Memory B cell (primary cell): ENCODE results near the gene SYNPO.
A peak's percentile ranks its signal among the peaks of the same experiment; 100 is the strongest.

Experiments used
- ATAC-seq: fragments of 150-1000 bp; cut with Tn5 transposase; 2 replicates; pipeline ENCODE4 v1.10.0; 2021; ENCODE audit warnings: low read depth, mild to moderate bottlenecking, moderate library complexity
- DNase-seq, 2 donors: peaks; one replicate each; pipeline ENCODE4 v3.0.0; 2022; ENCODE audit warnings: low spot score in 2 of 2
- H3K27ac Mint-ChIP-seq: one replicate; pipeline ENCODE4 v1.8.0; 2022; ENCODE audit warnings: mild to moderate bottlenecking, moderate library complexity, mixed read lengths
- H3K27me3 Mint-ChIP-seq: one replicate; pipeline ENCODE4 v1.8.0; 2022; ENCODE audit warnings: mixed read lengths
- H3K36me3 Mint-ChIP-seq: one replicate; pipeline ENCODE4 v1.8.0; 2022; ENCODE audit warnings: mild to moderate bottlenecking, mixed read lengths
- H3K4me1 Mint-ChIP-seq: one replicate; pipeline ENCODE4 v1.8.0; 2022; ENCODE audit warnings: mixed read lengths
- H3K4me3 Mint-ChIP-seq: one replicate; pipeline ENCODE4 v1.8.0; 2022; ENCODE audit warnings: mild to moderate bottlenecking, moderate library complexity, mixed read lengths
- H3K9me3 Mint-ChIP-seq: one replicate; pipeline ENCODE4 v1.8.0; 2022; ENCODE audit warnings: mixed read lengths

SYNPO gene

GRCh38 chr5:150658121-150658520, 17.7 kb downstream of the SYNPO start:
- Mint-ChIP-seq H3K36me3 (no peaks in the 10 kb centered on the region), H3K4me3 (no peak overlapping the region), H3K27ac (no peak overlapping the region), H3K27me3 (peaks cover 3% of the 10 kb centered on the region), H3K4me1 (peaks cover 12% of the 10 kb centered on the region), H3K9me3 (no peaks in the 10 kb centered on the region)
- ATAC-seq = no peak
- DNase-seq = no peak

GRCh38 chr5:150658699-150659265, 18.3 kb downstream of the SYNPO start:
- Mint-ChIP-seq H3K27me3 (peaks cover 5% of the 10 kb centered on the region), H3K27ac (no peak overlapping the region), H3K9me3 (no peaks in the 10 kb centered on the region), H3K4me1 (peaks cover 12% of the 10 kb centered on the region), H3K36me3 (no peaks in the 10 kb centered on the region), H3K4me3 (no peak overlapping the region)
- ATAC-seq (no peak), DNase-seq (no peak)

GRCh38 chr5:150659360-150660107, 19.1 kb downstream of the SYNPO start:
- H3K4me3 Mint-ChIP-seq = no peak overlapping the region
- no peaks in the 10 kb centered on the region for H3K9me3 Mint-ChIP-seq
- H3K36me3 Mint-ChIP-seq = no peaks in the 10 kb centered on the region
- H3K27ac Mint-ChIP-seq = no peak overlapping the region
- H3K4me1 Mint-ChIP-seq = peaks cover 9% of the 10 kb centered on the region
- peaks cover 5% of the 10 kb centered on the region for H3K27me3 Mint-ChIP-seq
- ATAC-seq (no peak), DNase-seq (no peak)

- Mint-ChIP-seq H3K36me3 (no peaks in the 10 kb centered on the region), H3K27ac (no peak overlapping the region), H3K4me1 (peaks cover 9% of the 10 kb centered on the region), H3K9me3 (no peaks in the 10 kb centered on the region), H3K27me3 (peaks cover 5% of the 10 kb centered on the region), H3K4me3 (no peak overlapping the region)
- ATAC-seq = no peak
- no peak for DNase-seq
These were observed 19.8 kb downstream of the SYNPO start for GRCh38 chr5:150660108-150660831.

GRCh38 chr5:150661086-150661485, 20.6 kb downstream of the SYNPO start, which contains the start of gene MYOZ3:
TSS of gene MYOZ3 (plus strand) at chr5:150661251. CDS start at chr5:150662942, 1,691 bp downstream.
- ATAC-seq = no peak
- H3K9me3 Mint-ChIP-seq = no peaks in the 10 kb centered on the region
- no peak within 1 kb of the TSS for H3K27ac Mint-ChIP-seq
- no peak within 1 kb of the TSS for H3K4me3 Mint-ChIP-seq
- H3K27me3 Mint-ChIP-seq = peaks cover 5% of the 10 kb centered on the region
- peaks cover 9% of the 10 kb centered on the region for H3K4me1 Mint-ChIP-seq
- no peak for DNase-seq
- no peaks in the 10 kb centered on the region for H3K36me3 Mint-ChIP-seq

GRCh38 chr5:150661821-150662596, 21.5 kb downstream of the SYNPO start:
- Mint-ChIP-seq H3K4me3 (no peak overlapping the region), H3K4me1 (peaks cover 9% of the 10 kb centered on the region), H3K27ac (no peak overlapping the region), H3K9me3 (no peaks in the 10 kb centered on the region), H3K36me3 (no peaks in the 10 kb centered on the region), H3K27me3 (peaks cover 5% of the 10 kb centered on the region)
- DNase-seq (no peak), ATAC-seq (no peak)

- Mint-ChIP-seq H3K9me3 (no peaks in the 10 kb centered on the region), H3K27ac (no peak overlapping the region), H3K4me1 (peaks cover under 1% of the 10 kb centered on the region), H3K4me3 (no peak overlapping the region), H3K27me3 (peaks cover 5% of the 10 kb centered on the region), H3K36me3 (no peaks in the 10 kb centered on the region)
- DNase-seq (no peak), ATAC-seq (no peak)
These were observed 22.5 kb downstream of the SYNPO start for GRCh38 chr5:150662731-150663516.

GRCh38 chr5:150663936-150664335, 23.5 kb downstream of the SYNPO start:
- no peaks in the 10 kb centered on the region for H3K4me1 Mint-ChIP-seq
- ATAC-seq (no peak), DNase-seq (no peak)
- no peak overlapping the region for H3K4me3 Mint-ChIP-seq
- no peaks in the 10 kb centered on the region for H3K9me3 Mint-ChIP-seq
- no peak overlapping the region for H3K27ac Mint-ChIP-seq
- peaks cover 5% of the 10 kb centered on the region for H3K27me3 Mint-ChIP-seq
- no peaks in the 10 kb centered on the region for H3K36me3 Mint-ChIP-seq

- no peaks in the 10 kb centered on the region for H3K9me3 Mint-ChIP-seq
- ATAC-seq = no peak
- peaks cover 7% of the 10 kb centered on the region for H3K27me3 Mint-ChIP-seq
- DNase-seq = no peak
- H3K4me3 Mint-ChIP-seq = no peak overlapping the region
- H3K27ac Mint-ChIP-seq = no peak overlapping the region
- H3K4me1 Mint-ChIP-seq = no peaks in the 10 kb centered on the region
- no peaks in the 10 kb centered on the region for H3K36me3 Mint-ChIP-seq
These were observed 24.6 kb downstream of the SYNPO start for GRCh38 chr5:150665044-150665443.

- H3K36me3 Mint-ChIP-seq = no peaks in the 10 kb centered on the region
- peaks cover 8% of the 10 kb centered on the region for H3K27me3 Mint-ChIP-seq
- peak overlapping the region; percentile 9 for H3K4me3 Mint-ChIP-seq
- DNase-seq = no peak
- H3K9me3 Mint-ChIP-seq = no peaks in the 10 kb centered on the region
- H3K27ac Mint-ChIP-seq = no peak overlapping the region
- H3K4me1 Mint-ChIP-seq = no peaks in the 10 kb centered on the region
- ATAC-seq = no peak
These were observed 30.0 kb downstream of the SYNPO start for GRCh38 chr5:150670275-150670947.

GRCh38 chr5:150670948-150671310, 30.5 kb downstream of the SYNPO start:
- DNase-seq (no peak), ATAC-seq (no peak)
- Mint-ChIP-seq H3K36me3 (no peaks in the 10 kb centered on the region), H3K27me3 (peaks cover 8% of the 10 kb centered on the region), H3K4me3 (peak overlapping the region; percentile 55), H3K9me3 (no peaks in the 10 kb centered on the region), H3K27ac (no peak overlapping the region), H3K4me1 (no peaks in the 10 kb centered on the region)

- no peak overlapping the region for H3K27ac Mint-ChIP-seq
- peak in 1 of 2 donors; percentile 35 for DNase-seq
- peak; percentile 54 for ATAC-seq
- no peaks in the 10 kb centered on the region for H3K4me1 Mint-ChIP-seq
- peaks cover 8% of the 10 kb centered on the region for H3K27me3 Mint-ChIP-seq
- H3K4me3 Mint-ChIP-seq = peak overlapping the region; percentile 71
- no peaks in the 10 kb centered on the region for H3K9me3 Mint-ChIP-seq
- H3K36me3 Mint-ChIP-seq = no peaks in the 10 kb centered on the region
These were observed 31.2 kb downstream of the SYNPO start for GRCh38 chr5:150671509-150672236.
